Epidermal melanocyte (primary cell): ENCODE measurements around the gene HMCN1.
"Not testable (repeated sequence)": the region's sequence is repeated elsewhere in the genome, so short reads cannot be mapped to it uniquely, and the experiment has no call there.

Experiments used
- DNase-seq: peaks from one replicate; pipeline ENCODE4 v3.0.0; 2011; ENCODE audit warnings: low spot score; ENCODE audit not compliant: insufficient read length

Gene HMCN1

GRCh38 chr1:186188736-186189135 is 454.5 kb downstream of the HMCN1 start:
- DNase-seq = no peak

- no peak for DNase-seq
These were observed 455.0 kb downstream of the HMCN1 start for GRCh38 chr1:186189156-186189555.

GRCh38 chr1:186191511-186191910 is 457.3 kb downstream of the HMCN1 start:
- no peak for DNase-seq

- DNase-seq = no peak
These were observed 459.0 kb downstream of the HMCN1 start for GRCh38 chr1:186193224-186193623.

- DNase-seq = no peak
These were observed 460.0 kb downstream of the HMCN1 start for GRCh38 chr1:186194107-186194756.

GRCh38 chr1:186195377-186195931 is 461.3 kb downstream of the HMCN1 start:
- no peak for DNase-seq

- DNase-seq = no peak
These were observed 468.1 kb downstream of the HMCN1 start for GRCh38 chr1:186202271-186202764.

GRCh38 chr1:186202776-186203175 is 468.6 kb downstream of the HMCN1 start:
- no peak for DNase-seq

- no peak for DNase-seq
These were observed 471.9 kb downstream of the HMCN1 start for GRCh38 chr1:186206048-186206570.

- DNase-seq = no peak
These were observed 473.3 kb downstream of the HMCN1 start for GRCh38 chr1:186207391-186208085.

GRCh38 chr1:186208405-186209129 is 474.4 kb downstream of the HMCN1 start:
- no peak for DNase-seq

- no peak for DNase-seq
These were observed 476.1 kb downstream of the HMCN1 start for GRCh38 chr1:186210258-186210657.

GRCh38 chr1:186211583-186211982 is 477.4 kb downstream of the HMCN1 start:
- not testable (repeated sequence) for DNase-seq

- peak; percentile 79 for DNase-seq
These were observed 478.5 kb downstream of the HMCN1 start for GRCh38 chr1:186212568-186213224.

- DNase-seq = no peak
These were observed 479.0 kb downstream of the HMCN1 start for GRCh38 chr1:186213225-186213607.

- DNase-seq = no peak
These were observed 480.6 kb downstream of the HMCN1 start for GRCh38 chr1:186214791-186215190.

GRCh38 chr1:186215636-186216035 is 481.4 kb downstream of the HMCN1 start:
- no peak for DNase-seq

- DNase-seq = no peak
These were observed 484.6 kb downstream of the HMCN1 start for GRCh38 chr1:186218654-186219352.

GRCh38 chr1:186220067-186220466 is 485.9 kb downstream of the HMCN1 start:
- DNase-seq = no peak

GRCh38 chr1:186220911-186221310 is 486.7 kb downstream of the HMCN1 start:
- DNase-seq = no peak

GRCh38 chr1:186225096-186225495 is 490.9 kb downstream of the HMCN1 start:
- DNase-seq = no peak
